Tibial artery (tissue), 4 donors: Measurements from ENCODE around the gene TACC3.

ENCODE experiments used
- DNase-seq, 2 donors: peaks; one replicate each; pipeline ENCODE4 v3.0.0-alpha.2; 2019
- H3K27ac ChIP-seq, 2 donors: fragments of 200-600 bp; sonication (generic) in 1 of 2; 1 replicate in 1 of 2; 2 replicates in 1 of 2; pipeline ENCODE4 v1.5.1; 2018 to 2019; ENCODE audit warnings: mild to moderate bottlenecking in 1 of 2
- H3K27me3 ChIP-seq, 2 donors: fragments of 200-600 bp; sonication (generic) in 1 of 2; one replicate each; pipeline versions ENCODE4 v1.5.1 to v1.6.0; 2016 to 2019
- H3K36me3 ChIP-seq, 3 donors: fragments of 200-600 bp; sonication (generic) in 2 of 3; one replicate each; pipeline ENCODE4 v1.5.1; 2016 to 2019; ENCODE audit warnings: mild to moderate bottlenecking in 2 of 3
- H3K4me1 ChIP-seq, 4 donors: fragments of 200-600 bp; sonication (generic) in 2 of 4; 1 replicate in 3 of 4; 2 replicates in 1 of 4; pipeline ENCODE4 v1.5.1; 2016 to 2019
- H3K4me3 ChIP-seq, 2 donors: fragments of 200-600 bp; sonication (generic) in 1 of 2; 1 replicate in 1 of 2; 2 replicates in 1 of 2; pipeline ENCODE4 v1.5.1; 2018 to 2019; ENCODE audit warnings: mild to moderate bottlenecking in 2 of 2
- H3K9me3 ChIP-seq, 3 donors: fragments of 200-600 bp; sonication (generic) in 1 of 3; one replicate each; pipeline ENCODE4 v1.5.1; 2016 to 2019
- intact Hi-C: fragments of 100-400 bp; cut with DNase I; formaldehyde crosslinking; loops from one replicate; pipeline ENCODE4 v1.15.0; 2023; ENCODE audit warnings: low total_unique reads
- TF ChIP-seq, protein P1 (sequence below), 2 experiments: fragments of 200-600 bp in 1 of 2; fragments of 450-650 bp in 1 of 2; IDR thresholded peaks; one replicate each; pipeline ENCODE4 v1.5.1; 2017 to 2019; ENCODE audit warnings: antibody characterized with exemption in 2 of 2, mild to moderate bottlenecking in 1 of 2, moderate library complexity in 1 of 2

TACC3 gene

DNA sequence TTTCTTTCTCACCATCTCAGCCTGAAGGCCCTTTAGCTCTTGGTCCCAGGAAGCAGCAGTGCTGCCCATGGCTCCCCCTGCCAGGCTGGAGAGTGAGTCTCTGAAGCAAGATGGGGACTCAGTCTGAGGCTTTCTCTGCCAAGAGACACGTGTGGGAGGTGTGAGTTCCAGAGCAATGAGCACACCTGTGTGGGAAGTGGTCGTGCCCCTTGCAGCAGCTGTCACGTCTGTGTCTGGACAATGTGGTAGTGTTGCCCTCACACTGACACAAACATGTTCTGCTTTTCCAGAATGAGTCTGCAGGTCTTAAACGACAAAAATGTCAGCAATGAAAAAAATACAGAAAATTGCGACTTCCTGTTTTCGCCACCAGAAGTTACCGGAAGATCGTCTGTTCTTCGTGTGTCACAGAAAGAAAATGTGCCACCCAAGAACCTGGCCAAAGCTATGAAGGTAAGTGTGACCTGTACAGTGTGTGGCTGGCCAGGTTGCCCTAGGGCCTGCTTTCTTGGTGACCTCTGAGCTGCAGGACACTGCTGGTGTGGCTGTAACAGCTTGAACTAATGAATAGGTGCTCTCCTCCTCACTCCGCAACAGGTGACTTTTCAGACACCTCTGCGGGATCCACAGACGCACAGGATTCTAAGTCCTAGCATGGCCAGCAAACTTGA, 1.9 kb downstream of the TACC3 start:
- peak in 1 of 2 donors; percentile 18 for DNase-seq
- Histone ChIP-seq H3K36me3 (peaks cover 0 to 10% (median 8%) of the 10 kb centered on the region in 3 donors), H3K27ac (no peak overlapping the region), H3K4me3 (peak overlapping the region in 1 of 2 donors; percentile 9), H3K27me3 (no peaks in the 10 kb centered on the region), H3K9me3 (no peaks in the 10 kb centered on the region), H3K4me1 (peaks cover 0 to 31% (median 24%) of the 10 kb centered on the region in 4 donors)
- TF ChIP-seq, protein P1, sequence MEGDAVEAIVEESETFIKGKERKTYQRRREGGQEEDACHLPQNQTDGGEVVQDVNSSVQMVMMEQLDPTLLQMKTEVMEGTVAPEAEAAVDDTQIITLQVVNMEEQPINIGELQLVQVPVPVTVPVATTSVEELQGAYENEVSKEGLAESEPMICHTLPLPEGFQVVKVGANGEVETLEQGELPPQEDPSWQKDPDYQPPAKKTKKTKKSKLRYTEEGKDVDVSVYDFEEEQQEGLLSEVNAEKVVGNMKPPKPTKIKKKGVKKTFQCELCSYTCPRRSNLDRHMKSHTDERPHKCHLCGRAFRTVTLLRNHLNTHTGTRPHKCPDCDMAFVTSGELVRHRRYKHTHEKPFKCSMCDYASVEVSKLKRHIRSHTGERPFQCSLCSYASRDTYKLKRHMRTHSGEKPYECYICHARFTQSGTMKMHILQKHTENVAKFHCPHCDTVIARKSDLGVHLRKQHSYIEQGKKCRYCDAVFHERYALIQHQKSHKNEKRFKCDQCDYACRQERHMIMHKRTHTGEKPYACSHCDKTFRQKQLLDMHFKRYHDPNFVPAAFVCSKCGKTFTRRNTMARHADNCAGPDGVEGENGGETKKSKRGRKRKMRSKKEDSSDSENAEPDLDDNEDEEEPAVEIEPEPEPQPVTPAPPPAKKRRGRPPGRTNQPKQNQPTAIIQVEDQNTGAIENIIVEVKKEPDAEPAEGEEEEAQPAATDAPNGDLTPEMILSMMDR (IDR thresholded peaks at IDR 0.05): no peak
- intact Hi-C loops: no loop called here

GRCh38 chr4:1725521-1725920, 4.2 kb downstream of the TACC3 start:
- DNase-seq: no peak
- intact Hi-C loops: loop anchor here (5.0 kb wide), 1 partner anchor 33 kb away; no protein-coding TSS in a partner anchor
- Histone ChIP-seq H3K4me3 (no peak overlapping the region), H3K27me3 (no peaks in the 10 kb centered on the region), H3K9me3 (no peaks in the 10 kb centered on the region), H3K27ac (no peak overlapping the region), H3K36me3 (peaks cover 0 to 6% (median 0%) of the 10 kb centered on the region in 3 donors), H3K4me1 (peaks cover 0 to 14% (median 10%) of the 10 kb centered on the region in 4 donors)
- TF ChIP-seq, protein P1 (IDR thresholded peaks at IDR 0.05): no peak

DNA sequence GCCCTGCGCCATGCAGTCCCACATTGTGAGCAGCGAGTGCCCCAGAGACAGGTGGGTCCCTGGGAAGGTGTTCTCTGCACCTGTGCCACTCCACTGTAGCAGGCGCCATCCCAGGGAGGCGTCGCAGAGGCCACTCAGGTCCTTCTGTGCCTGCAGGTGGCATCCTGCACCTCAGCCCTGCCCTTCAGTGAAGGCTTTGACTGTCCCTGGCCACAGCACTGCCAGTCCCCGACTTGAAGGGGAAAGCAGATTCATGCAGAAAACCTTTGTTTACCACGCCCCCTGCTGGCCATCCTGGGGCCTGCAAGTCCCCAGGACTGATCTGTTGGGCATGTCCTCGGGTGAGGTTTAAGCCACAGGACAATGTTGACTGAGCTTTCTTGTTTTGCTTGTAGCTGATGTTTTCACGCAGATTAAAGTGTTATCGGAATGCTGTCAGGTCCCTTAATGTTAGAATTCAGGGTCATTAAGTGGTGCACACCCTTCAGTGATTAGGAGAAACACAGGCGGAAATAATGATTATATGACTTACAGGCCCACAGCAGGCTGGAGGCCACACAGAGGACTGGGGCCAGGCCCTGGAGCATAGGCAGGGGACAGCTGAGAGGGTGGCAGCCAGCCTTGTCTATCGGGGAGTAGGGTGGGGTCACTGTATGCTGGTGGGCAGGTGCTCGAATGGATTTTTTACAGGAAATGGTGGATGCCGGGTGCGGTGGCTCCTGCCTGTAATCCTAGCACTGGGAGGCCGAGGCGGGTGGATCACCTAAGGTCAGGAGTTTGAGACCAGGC, 5.0 kb downstream of the TACC3 start:
- TF ChIP-seq, protein P1 (IDR thresholded peaks at IDR 0.05): peak; percentile 89 to 96
- peaks cover 0 to 6% (median 6%) of the 10 kb centered on the region in 3 donors for H3K36me3 ChIP-seq
- peak; percentile 91 for DNase-seq
- no peak overlapping the region for H3K27ac ChIP-seq
- no peaks in the 10 kb centered on the region for H3K9me3 ChIP-seq
- no peak overlapping the region for H3K4me3 ChIP-seq
- peaks cover 0 to 13% (median 10%) of the 10 kb centered on the region in 4 donors for H3K4me1 ChIP-seq
- intact Hi-C loops: loop anchor here (5.0 kb wide), 1 partner anchor 34 kb away; no protein-coding TSS in a partner anchor
- H3K27me3 ChIP-seq: no peaks in the 10 kb centered on the region

DNA sequence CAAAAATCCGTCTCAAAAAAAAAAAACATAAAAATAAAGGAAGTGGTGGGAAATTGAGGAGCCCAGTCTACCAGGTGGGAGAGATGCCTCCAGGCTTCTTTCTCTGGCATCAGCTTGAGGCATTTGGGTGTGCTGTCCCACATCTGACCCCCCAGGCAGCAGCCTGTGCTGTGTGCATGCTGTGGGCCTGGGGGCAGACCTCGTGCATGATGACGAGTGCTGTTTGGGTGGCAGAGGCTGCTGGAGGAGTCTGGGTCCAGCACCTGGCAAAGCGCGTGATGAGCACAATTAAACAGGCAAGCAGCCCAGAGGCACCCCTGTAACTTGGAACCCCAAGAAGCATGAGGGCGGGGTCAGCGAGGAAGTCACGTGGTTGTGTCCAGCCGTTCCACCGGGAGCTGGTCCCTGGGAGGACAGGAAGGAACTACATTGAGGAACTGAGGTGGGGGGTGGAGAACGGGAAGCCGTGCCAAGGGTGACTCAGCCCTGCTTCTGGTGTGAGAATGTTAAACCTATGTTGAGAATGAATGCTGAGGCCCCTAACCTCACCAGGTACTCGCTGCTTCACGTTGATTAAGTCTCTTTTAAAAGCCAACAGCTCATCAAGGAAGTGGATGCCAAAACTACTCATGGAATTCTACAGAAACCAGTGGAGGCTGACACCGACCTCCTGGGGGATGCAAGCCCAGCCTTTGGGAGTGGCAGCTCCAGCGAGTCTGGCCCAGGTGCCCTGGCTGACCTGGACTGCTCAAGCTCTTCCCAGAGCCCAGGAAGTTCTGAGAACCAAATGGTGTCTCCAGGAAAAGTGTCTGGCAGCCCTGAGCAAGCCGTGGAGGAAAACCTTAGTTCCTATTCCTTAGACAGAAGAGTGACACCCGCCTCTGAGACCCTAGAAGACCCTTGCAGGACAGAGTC, 6.1 kb downstream of the TACC3 start:
- Histone ChIP-seq H3K4me1 (peaks cover 0 to 4% (median 2%) of the 10 kb centered on the region in 4 donors), H3K4me3 (no peak overlapping the region), H3K36me3 (peaks cover 0 to 6% (median 6%) of the 10 kb centered on the region in 3 donors), H3K27me3 (no peaks in the 10 kb centered on the region), H3K27ac (no peak overlapping the region), H3K9me3 (no peaks in the 10 kb centered on the region)
- TF ChIP-seq, protein P1 (IDR thresholded peaks at IDR 0.05): no peak
- peak; percentile 75 to 80 for DNase-seq
- intact Hi-C loops: loop anchor here (5.0 kb wide), 1 partner anchor 35 kb away; no protein-coding TSS in a partner anchor
